Measurements from ENCODE around the gene AUNIP.

Gene AUNIP

DNA sequence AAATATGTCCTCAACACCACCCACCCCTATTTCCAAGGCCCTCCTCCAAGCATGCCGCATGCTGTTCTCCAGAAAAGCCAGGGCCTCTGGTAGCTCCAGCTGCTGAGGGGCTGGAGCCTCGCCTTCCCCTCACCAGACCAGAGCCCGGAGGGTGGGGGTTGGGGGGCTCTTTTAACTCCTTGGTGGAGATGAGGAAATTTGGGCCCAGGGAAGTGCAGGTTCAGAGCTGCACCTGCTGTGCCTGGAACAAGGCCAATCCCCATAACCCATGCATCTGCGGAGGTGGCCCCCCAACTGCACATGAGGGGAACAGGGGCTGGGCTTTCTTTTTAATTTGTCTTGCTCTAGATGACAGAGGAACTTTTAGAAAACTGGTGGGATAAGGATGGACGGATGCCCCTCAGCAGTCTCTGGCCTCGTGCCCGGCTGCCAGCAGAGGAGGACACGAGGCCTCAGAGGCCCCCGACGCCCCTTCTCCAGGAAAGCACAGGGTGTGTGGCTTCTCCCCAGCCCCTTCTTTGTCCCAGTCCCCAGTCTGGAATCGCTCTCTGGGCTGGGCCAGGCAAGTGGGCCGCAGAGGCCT lies 59.8 kb downstream of the AUNIP start:
- no peaks in the 10 kb centered on the region for H3K79me2 ChIP-seq
- H3K27ac ChIP-seq, result peak overlapping the region; percentile 56
- no peaks in the 10 kb centered on the region for H3K27me3 ChIP-seq (ENCODE audit: control insufficient read depth, insufficient read depth, low read length)
- no peak overlapping the region for H3K9ac ChIP-seq
- no peaks in the 10 kb centered on the region for H3K4me1 ChIP-seq
- peak overlapping the region; percentile 48 for H3K4me3 ChIP-seq (ENCODE audit: low read depth, low read length)
- no peaks in the 10 kb centered on the region for H3K36me3 ChIP-seq (ENCODE audit: control insufficient read depth, insufficient read depth, low read length)
- H3K9me3 ChIP-seq (ENCODE audit: control insufficient read depth, low read length), result no peaks in the 10 kb centered on the region
- peak overlapping the region; percentile 61 for H3K4me2 ChIP-seq (ENCODE audit: low read length)
- H2AFZ ChIP-seq, result peak overlapping the region; percentile 81
- TF ChIP-seq, protein P1, sequence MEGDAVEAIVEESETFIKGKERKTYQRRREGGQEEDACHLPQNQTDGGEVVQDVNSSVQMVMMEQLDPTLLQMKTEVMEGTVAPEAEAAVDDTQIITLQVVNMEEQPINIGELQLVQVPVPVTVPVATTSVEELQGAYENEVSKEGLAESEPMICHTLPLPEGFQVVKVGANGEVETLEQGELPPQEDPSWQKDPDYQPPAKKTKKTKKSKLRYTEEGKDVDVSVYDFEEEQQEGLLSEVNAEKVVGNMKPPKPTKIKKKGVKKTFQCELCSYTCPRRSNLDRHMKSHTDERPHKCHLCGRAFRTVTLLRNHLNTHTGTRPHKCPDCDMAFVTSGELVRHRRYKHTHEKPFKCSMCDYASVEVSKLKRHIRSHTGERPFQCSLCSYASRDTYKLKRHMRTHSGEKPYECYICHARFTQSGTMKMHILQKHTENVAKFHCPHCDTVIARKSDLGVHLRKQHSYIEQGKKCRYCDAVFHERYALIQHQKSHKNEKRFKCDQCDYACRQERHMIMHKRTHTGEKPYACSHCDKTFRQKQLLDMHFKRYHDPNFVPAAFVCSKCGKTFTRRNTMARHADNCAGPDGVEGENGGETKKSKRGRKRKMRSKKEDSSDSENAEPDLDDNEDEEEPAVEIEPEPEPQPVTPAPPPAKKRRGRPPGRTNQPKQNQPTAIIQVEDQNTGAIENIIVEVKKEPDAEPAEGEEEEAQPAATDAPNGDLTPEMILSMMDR (IDR thresholded peaks at IDR 0.05), result no peak

DNA sequence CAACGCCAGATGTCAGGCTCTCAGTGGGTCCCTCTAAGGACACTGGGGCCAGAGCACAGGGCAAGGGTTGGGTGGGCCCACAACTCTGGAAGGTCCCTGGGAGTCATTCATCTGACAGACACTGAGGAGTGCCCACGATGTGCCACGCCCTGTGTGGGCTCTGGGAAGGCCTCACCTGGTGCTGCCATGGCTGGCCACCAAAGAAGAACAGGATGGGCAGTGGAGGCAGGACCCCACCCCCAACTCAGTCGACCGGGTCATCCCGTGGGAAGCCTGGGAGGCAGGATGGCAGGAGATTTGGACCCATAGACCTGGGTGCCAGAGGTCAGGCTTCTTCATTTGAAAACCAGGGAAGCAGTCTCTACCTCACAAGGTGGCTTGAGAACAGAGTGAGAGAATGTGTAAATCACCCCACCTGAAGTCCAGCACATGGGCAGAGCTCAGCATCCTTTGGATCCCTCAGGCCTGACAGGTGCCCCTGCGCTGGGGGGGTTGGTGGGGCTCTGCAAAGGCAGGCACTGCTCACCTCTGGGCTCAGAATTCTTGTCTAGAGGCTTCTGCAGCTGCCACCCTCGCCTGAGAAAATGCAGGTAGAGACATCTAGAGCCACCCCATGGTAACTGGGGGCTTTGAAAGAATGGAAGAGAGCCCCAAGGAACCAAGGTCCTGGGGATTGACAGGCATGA lies 60.4 kb downstream of the AUNIP start:
- Histone ChIP-seq H3K4me2 (ENCODE audit: low read length) (no peak overlapping the region), H3K9ac (no peak overlapping the region), H2AFZ (no peak overlapping the region), H3K36me3 (ENCODE audit: control insufficient read depth, insufficient read depth, low read length) (no peaks in the 10 kb centered on the region), H3K4me1 (no peaks in the 10 kb centered on the region), H3K4me3 (ENCODE audit: low read depth, low read length) (no peak overlapping the region), H3K79me2 (no peaks in the 10 kb centered on the region), H3K27me3 (ENCODE audit: control insufficient read depth, insufficient read depth, low read length) (no peaks in the 10 kb centered on the region), H3K9me3 (ENCODE audit: control insufficient read depth, low read length) (no peaks in the 10 kb centered on the region), H3K27ac (peak overlapping the region; percentile 56)
- TF ChIP-seq, protein P1 (IDR thresholded peaks at IDR 0.05), result no peak

DNA sequence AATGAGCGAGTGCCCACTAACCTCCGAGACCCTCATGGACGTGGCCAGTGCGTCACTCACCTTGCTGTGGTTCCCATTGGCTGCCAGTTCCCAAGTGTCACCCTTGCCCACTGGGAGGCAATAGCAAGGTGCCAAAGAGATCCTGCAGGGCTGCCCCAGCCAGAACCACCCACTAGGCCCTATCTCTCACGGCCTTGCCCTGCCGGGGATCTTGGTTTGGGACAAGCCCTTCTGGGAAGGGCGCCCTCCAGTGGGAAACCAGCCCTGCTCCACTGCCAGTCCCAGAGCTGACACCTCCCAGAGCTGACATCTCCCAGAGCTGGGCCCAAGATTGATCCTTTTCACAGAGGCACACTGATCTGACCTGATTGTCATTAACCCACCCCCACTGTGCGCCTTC lies 61.3 kb downstream of the AUNIP start:
- H3K9ac ChIP-seq, result no peak overlapping the region
- H3K4me2 ChIP-seq (ENCODE audit: low read length), result no peak overlapping the region
- no peaks in the 10 kb centered on the region for H3K79me2 ChIP-seq
- H3K4me3 ChIP-seq (ENCODE audit: low read depth, low read length), result no peak overlapping the region
- H3K9me3 ChIP-seq (ENCODE audit: control insufficient read depth, low read length), result no peaks in the 10 kb centered on the region
- H3K27ac ChIP-seq, result no peak overlapping the region
- TF ChIP-seq, protein P1 (IDR thresholded peaks at IDR 0.05), result no peak
- H3K36me3 ChIP-seq (ENCODE audit: control insufficient read depth, insufficient read depth, low read length), result no peaks in the 10 kb centered on the region
- H2AFZ ChIP-seq, result no peak overlapping the region
- H3K27me3 ChIP-seq (ENCODE audit: control insufficient read depth, insufficient read depth, low read length), result no peaks in the 10 kb centered on the region
- H3K4me1 ChIP-seq, result no peaks in the 10 kb centered on the region

DNA sequence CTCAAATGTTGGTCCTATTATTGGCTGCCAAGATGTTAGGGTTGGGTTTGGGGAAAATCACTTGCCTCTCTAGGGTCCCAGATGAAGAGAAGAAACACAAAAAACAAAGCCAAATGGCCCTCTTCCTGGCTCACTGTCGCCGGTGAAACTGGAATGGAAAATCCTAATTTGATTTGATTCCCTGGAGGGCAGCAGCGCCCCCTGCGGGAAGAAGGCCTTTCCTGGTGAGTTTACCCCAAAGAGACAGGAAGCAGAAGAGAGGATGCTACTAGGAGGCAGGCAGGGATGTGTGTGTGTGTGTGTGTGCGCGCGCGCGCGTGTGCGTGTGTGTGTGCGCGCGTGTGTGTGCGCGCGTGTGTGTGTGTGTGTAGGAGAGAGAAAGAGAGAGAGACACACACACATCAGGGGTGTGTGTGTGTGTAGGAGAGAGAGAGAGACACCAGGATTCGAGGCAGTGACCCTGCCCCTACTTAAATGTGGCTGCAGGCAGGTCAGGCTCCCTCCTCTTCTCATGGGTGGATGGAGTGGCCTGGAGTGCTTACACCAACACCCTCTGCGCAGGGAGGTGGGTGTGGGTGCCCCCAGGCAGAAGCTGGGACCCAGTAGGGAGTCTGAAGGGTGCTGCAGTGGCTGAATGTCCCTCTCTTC lies 62.3 kb downstream of the AUNIP start:
- Histone ChIP-seq H3K4me3 (ENCODE audit: low read depth, low read length) (no peak overlapping the region), H3K79me2 (no peaks in the 10 kb centered on the region), H3K4me1 (no peaks in the 10 kb centered on the region), H3K27ac (no peak overlapping the region), H3K9ac (no peak overlapping the region), H3K4me2 (ENCODE audit: low read length) (peak overlapping the region; percentile 10), H3K9me3 (ENCODE audit: control insufficient read depth, low read length) (no peaks in the 10 kb centered on the region), H3K36me3 (ENCODE audit: control insufficient read depth, insufficient read depth, low read length) (no peaks in the 10 kb centered on the region), H3K27me3 (ENCODE audit: control insufficient read depth, insufficient read depth, low read length) (no peaks in the 10 kb centered on the region), H2AFZ (peak overlapping the region; percentile 61)
- TF ChIP-seq, protein P1 (IDR thresholded peaks at IDR 0.05), result peak; percentile 71

Data from parathyroid adenoma (tissue), 2 donors.